GM18861 (cell line): ENCODE data around the gene SPTB.

ENCODE experiments used
- ATAC-seq: cut with Tn5 transposase; IDR thresholded peaks from one replicate; pipeline ENCODE4 v1.9.1; 2021; ENCODE audit not compliant: unreplicated experiment

SPTB gene

GRCh38 chr14:64698903-64699302 is 180.8 kb downstream of the SPTB start:
- ATAC-seq = no peak

- ATAC-seq = no peak
These were observed 183.3 kb downstream of the SPTB start for GRCh38 chr14:64696355-64696857.
